ENCODE results near the gene STAB1. TPM values are rescaled to one million over a fixed set of nuclear protein-coding genes. Genes with fewer than 3 reads are reported as not detected.

The STAB1 gene
- total RNA-seq, 1 experiment from 2014 or later = 0.33 TPM

- peak within 1 kb of the TSS; percentile 98 for H3K4me2 ChIP-seq (ENCODE audit: low read length)
- H4K20me1 ChIP-seq (ENCODE audit: low read length) = no peaks in the 10 kb centered on the region
- ATAC-seq (peak; percentile 82), DNase-seq (peak; percentile 82)
- no peak for TF ChIP-seq EZH2phosphoT487 (IDR thresholded peaks at IDR 0.05; ENCODE audit: borderline replicate concordance, low read length)
- TF ChIP-seq CTCF (conservative IDR thresholded peaks at IDR 0.05; ENCODE audit: low read depth, low read length) = no peak
- no peak for TF ChIP-seq EZH2 (IDR thresholded peaks at IDR 0.05; ENCODE audit: low read length, unreplicated experiment)
- no peaks in the 10 kb centered on the region for H3F3A ChIP-seq (ENCODE audit: low read length, unreplicated experiment)
- peak within 1 kb of the TSS; percentile 96 for H3K9ac ChIP-seq (ENCODE audit: low read length)
- intact Hi-C loops (cut with micrococcal nuclease) = no loop called here
- no peak within 1 kb of the TSS for H3K27ac ChIP-seq (ENCODE audit: low read length)
- CTCF ChIA-PET = no interaction called here
- peak within 1 kb of the TSS; percentile 96 for H2AFZ ChIP-seq (ENCODE audit: low read length)
- peaks cover 31% of the 10 kb centered on the region for H3K79me2 ChIP-seq (ENCODE audit: low read length)
- BruUV-seq (replicated peaks) = no TSS peak
- peaks cover 22% of the 10 kb centered on the region for H3K36me3 ChIP-seq (ENCODE audit: low read depth, low read length)
- H3K27me3 ChIP-seq (ENCODE audit: low read length) = no peaks in the 10 kb centered on the region
- H3K4me3 ChIP-seq (ENCODE audit: low read length) = peak within 1 kb of the TSS; percentile 99
- POLR2A ChIA-PET (ENCODE audit: unreplicated experiment) = no interaction called here
- H3K9me3 ChIP-seq (ENCODE audit: low read length) = no peaks in the 10 kb centered on the region
- peaks cover 22% of the 10 kb centered on the region for H3K4me1 ChIP-seq (ENCODE audit: insufficient read depth, low read length)
- no peaks in the 10 kb centered on the region for H3K9me2 ChIP-seq (replicated peaks; ENCODE audit: low read length)
Observed at GRCh38 chr3:52455283-52456168, 39.6 kb upstream of the STAB1 start, which contains the start of gene NISCH. Gene NISCH, plus strand, starts transcription at chr3:52455604. Its CDS starts 38 bp downstream, at chr3:52455642.

- peak; percentile 39 for ATAC-seq
- H3K79me2 ChIP-seq (ENCODE audit: low read length) = peaks cover 31% of the 10 kb centered on the region
- H2AFZ ChIP-seq (ENCODE audit: low read length) = peak overlapping the region; percentile 96
- BruUV-seq (replicated peaks) = no TSS peak
- H3F3A ChIP-seq (ENCODE audit: low read length, unreplicated experiment) = no peaks in the 10 kb centered on the region
- H3K9me2 ChIP-seq (replicated peaks; ENCODE audit: low read length) = no peaks in the 10 kb centered on the region
- H3K4me3 ChIP-seq (ENCODE audit: low read length) = peak overlapping the region; percentile 99
- intact Hi-C loops (cut with micrococcal nuclease) = no loop called here
- no peaks in the 10 kb centered on the region for H4K20me1 ChIP-seq (ENCODE audit: low read length)
- TF ChIP-seq CTCF (conservative IDR thresholded peaks at IDR 0.05; ENCODE audit: low read depth, low read length) (no peak), EZH2 (IDR thresholded peaks at IDR 0.05; ENCODE audit: low read length, unreplicated experiment) (no peak), EZH2phosphoT487 (IDR thresholded peaks at IDR 0.05; ENCODE audit: borderline replicate concordance, low read length) (no peak)
- no peak overlapping the region for H3K27ac ChIP-seq (ENCODE audit: low read length)
- DNase-seq = no peak
- ChIA-PET CTCF (no interaction called here), POLR2A (ENCODE audit: unreplicated experiment) (interaction anchor here (0.5 kb wide), 1 partner anchor 218 kb away, joined by 30 read pairs; no protein-coding TSS in a partner anchor)
- peak overlapping the region; percentile 98 for H3K4me2 ChIP-seq (ENCODE audit: low read length)
- peak overlapping the region; percentile 96 for H3K9ac ChIP-seq (ENCODE audit: low read length)
- H3K27me3 ChIP-seq (ENCODE audit: low read length) = no peaks in the 10 kb centered on the region
- H3K36me3 ChIP-seq (ENCODE audit: low read depth, low read length) = peaks cover 30% of the 10 kb centered on the region
- peaks cover 22% of the 10 kb centered on the region for H3K4me1 ChIP-seq (ENCODE audit: insufficient read depth, low read length)
- no peaks in the 10 kb centered on the region for H3K9me3 ChIP-seq (ENCODE audit: low read length)
Observed at GRCh38 chr3:52456169-52456799, 38.9 kb upstream of the STAB1 start.

All from PC-3 (cell line).